Adipocyte (in vitro differentiated cells): ENCODE results near the gene ATP5PO.

Experiments used
- DNase-seq: peaks from one replicate; pipeline ENCODE4 v3.0.0-alpha.2; 2015; ENCODE audit warnings: low read depth
- H3K27me3 ChIP-seq: replicated peaks from 2 replicates; pipeline ENCODE4 v1.7.0; 2013; ENCODE audit warnings: mild to moderate bottlenecking, low read length, moderate library complexity; ENCODE audit not compliant: control insufficient read depth, insufficient read depth
- H3K36me3 ChIP-seq: 2 replicates; pipeline ENCODE4 v1.7.0; 2013; ENCODE audit warnings: low read length, mild to moderate bottlenecking, moderate library complexity; ENCODE audit not compliant: control insufficient read depth, insufficient read depth, severe bottlenecking
- H3K4me1 ChIP-seq: 2 replicates; pipeline ENCODE4 v1.7.0; 2013; ENCODE audit warnings: mild to moderate bottlenecking, low read length, moderate library complexity; ENCODE audit not compliant: control insufficient read depth, insufficient read depth
- H3K4me3 ChIP-seq: 2 replicates; pipeline ENCODE4 v1.7.0; 2013; ENCODE audit warnings: mild to moderate bottlenecking, low read length, moderate library complexity
- H3K9ac ChIP-seq: 2 replicates; pipeline ENCODE4 v1.7.0; 2013; ENCODE audit warnings: mild to moderate bottlenecking, low read length, moderate library complexity
- H3K9me3 ChIP-seq: 2 replicates; pipeline ENCODE4 v1.7.0; 2013; ENCODE audit warnings: mild to moderate bottlenecking, low read length, moderate library complexity; ENCODE audit not compliant: control insufficient read depth

Gene ATP5PO

GRCh38 chr21:33917421-33917820, 1.8 kb upstream of the ATP5PO start:
- Histone ChIP-seq H3K9ac (no peak overlapping the region), H3K4me3 (no peak overlapping the region)
- no peak for DNase-seq

GRCh38 chr21:33916200-33916567, 580 bp upstream of the ATP5PO start:
- peaks cover 16% of the 10 kb centered on the region for H3K4me1 ChIP-seq
- DNase-seq = no peak
- peaks cover 25% of the 10 kb centered on the region for H3K36me3 ChIP-seq
- peak overlapping the region; percentile 99 for H3K9ac ChIP-seq
- peak overlapping the region; percentile 100 for H3K4me3 ChIP-seq
- no peaks in the 10 kb centered on the region for H3K27me3 ChIP-seq
- no peaks in the 10 kb centered on the region for H3K9me3 ChIP-seq

More at GRCh38 chr21:33917421-33917820, 1.8 kb upstream of the ATP5PO start:
- H3K36me3 ChIP-seq = peaks cover 13% of the 10 kb centered on the region
- H3K9me3 ChIP-seq = no peaks in the 10 kb centered on the region
- H3K27me3 ChIP-seq = no peaks in the 10 kb centered on the region
- H3K4me1 ChIP-seq = peaks cover 16% of the 10 kb centered on the region

GRCh38 chr21:33914188-33914587, 1.4 kb downstream of the ATP5PO start:
- Histone ChIP-seq H3K27me3 (no peaks in the 10 kb centered on the region), H3K36me3 (peaks cover 44% of the 10 kb centered on the region), H3K4me1 (peaks cover 16% of the 10 kb centered on the region), H3K9ac (peak overlapping the region; percentile 99), H3K9me3 (no peaks in the 10 kb centered on the region), H3K4me3 (peak overlapping the region; percentile 100)
- DNase-seq = no peak

- Histone ChIP-seq H3K27me3 (no peaks in the 10 kb centered on the region), H3K9ac (no peak overlapping the region), H3K4me1 (peaks cover 8% of the 10 kb centered on the region), H3K9me3 (no peaks in the 10 kb centered on the region), H3K36me3 (peaks cover 89% of the 10 kb centered on the region), H3K4me3 (no peak overlapping the region)
- no peak for DNase-seq
These were observed 5.8 kb downstream of the ATP5PO start for GRCh38 chr21:33909756-33910155.

- Histone ChIP-seq H3K9ac (no peak overlapping the region), H3K4me1 (no peaks in the 10 kb centered on the region), H3K27me3 (no peaks in the 10 kb centered on the region), H3K4me3 (no peak overlapping the region), H3K9me3 (no peaks in the 10 kb centered on the region), H3K36me3 (peaks cover 99% of the 10 kb centered on the region)
- DNase-seq = no peak
These were observed 6.8 kb downstream of the ATP5PO start for GRCh38 chr21:33908760-33909159.

GRCh38 chr21:33904041-33904440, 11.6 kb downstream of the ATP5PO start:
- no peak overlapping the region for H3K9ac ChIP-seq
- DNase-seq = no peak
- peaks cover 6% of the 10 kb centered on the region for H3K4me1 ChIP-seq
- no peak overlapping the region for H3K4me3 ChIP-seq
- H3K36me3 ChIP-seq = peaks cover 74% of the 10 kb centered on the region
- no peaks in the 10 kb centered on the region for H3K9me3 ChIP-seq
- H3K27me3 ChIP-seq = no peaks in the 10 kb centered on the region

GRCh38 chr21:33902349-33902748, 13.3 kb downstream of the ATP5PO start:
- H3K4me1 ChIP-seq = peaks cover 6% of the 10 kb centered on the region
- H3K4me3 ChIP-seq = no peak overlapping the region
- no peak overlapping the region for H3K9ac ChIP-seq
- H3K36me3 ChIP-seq = peaks cover 57% of the 10 kb centered on the region
- no peaks in the 10 kb centered on the region for H3K9me3 ChIP-seq
- no peaks in the 10 kb centered on the region for H3K27me3 ChIP-seq
- no peak for DNase-seq

- no peak overlapping the region for H3K9ac ChIP-seq
- H3K36me3 ChIP-seq = peaks cover 50% of the 10 kb centered on the region
- H3K4me3 ChIP-seq = no peak overlapping the region
- peaks cover 6% of the 10 kb centered on the region for H3K4me1 ChIP-seq
- H3K27me3 ChIP-seq = no peaks in the 10 kb centered on the region
- DNase-seq = peak; percentile 70
- no peaks in the 10 kb centered on the region for H3K9me3 ChIP-seq
These were observed 14.0 kb downstream of the ATP5PO start for GRCh38 chr21:33901412-33902288.

GRCh38 chr21:33899199-33899598, 16.4 kb downstream of the ATP5PO start:
- no peaks in the 10 kb centered on the region for H3K9me3 ChIP-seq
- DNase-seq = no peak
- H3K4me1 ChIP-seq = peaks cover 11% of the 10 kb centered on the region
- no peak overlapping the region for H3K4me3 ChIP-seq
- no peak overlapping the region for H3K9ac ChIP-seq
- no peaks in the 10 kb centered on the region for H3K27me3 ChIP-seq
- H3K36me3 ChIP-seq = peaks cover 25% of the 10 kb centered on the region

- no peak overlapping the region for H3K4me3 ChIP-seq
- H3K36me3 ChIP-seq = peaks cover 20% of the 10 kb centered on the region
- no peaks in the 10 kb centered on the region for H3K27me3 ChIP-seq
- peaks cover 16% of the 10 kb centered on the region for H3K4me1 ChIP-seq
- H3K9me3 ChIP-seq = no peaks in the 10 kb centered on the region
- no peak for DNase-seq
- no peak overlapping the region for H3K9ac ChIP-seq
These were observed 17.0 kb downstream of the ATP5PO start for GRCh38 chr21:33898586-33898985.

- peaks cover 16% of the 10 kb centered on the region for H3K4me1 ChIP-seq
- H3K36me3 ChIP-seq = peaks cover 12% of the 10 kb centered on the region
- no peak overlapping the region for H3K4me3 ChIP-seq
- no peaks in the 10 kb centered on the region for H3K9me3 ChIP-seq
- no peaks in the 10 kb centered on the region for H3K27me3 ChIP-seq
- DNase-seq = no peak
- no peak overlapping the region for H3K9ac ChIP-seq
These were observed 17.9 kb downstream of the ATP5PO start for GRCh38 chr21:33897739-33898138.
